MM.1S (cell line): ENCODE results near the gene RAB3B.
A peak's percentile ranks its signal among the peaks of the same experiment; 100 is the strongest.
"Not testable (repeated sequence)": the region's sequence is repeated elsewhere in the genome, so short reads cannot be mapped to it uniquely, and the experiment has no call there.

Experiments
- DNase-seq: peaks from one replicate; pipeline ENCODE4 v3.0.0-alpha.2; 2015
- H2AFZ ChIP-seq: fragments of 300-600 bp; sonication (generic); 2 replicates; pipeline ENCODE4 v1.6.0; 2016; ENCODE audit warnings: antibody characterized with exemption, low read length
- H3F3A ChIP-seq: fragments of 300-600 bp; sonication (generic); 2 replicates; pipeline ENCODE4 v1.6.1; 2016; ENCODE audit warnings: mild to moderate bottlenecking, antibody characterized with exemption, low read length, moderate library complexity, mixed read lengths; ENCODE audit not compliant: insufficient read depth
- H3K27ac ChIP-seq: fragments of 300-600 bp; sonication (generic); 2 replicates; pipeline ENCODE4 v1.5.1; 2016; ENCODE audit warnings: mild to moderate bottlenecking, low read length
- H3K27me3 ChIP-seq: fragments of 300-600 bp; sonication (generic); replicated peaks from 2 replicates; pipeline ENCODE4 v1.6.0; 2016; ENCODE audit warnings: low read length; ENCODE audit not compliant: insufficient read depth
- H3K36me3 ChIP-seq: fragments of 300-600 bp; sonication (generic); replicated peaks from 2 replicates; pipeline ENCODE4 v1.6.1; 2016; ENCODE audit warnings: mild to moderate bottlenecking, low read length, mixed read lengths; ENCODE audit not compliant: insufficient read depth
- H3K4me1 ChIP-seq: fragments of 300-600 bp; sonication (generic); 2 replicates; pipeline ENCODE4 v1.6.1; 2016; ENCODE audit warnings: low read length, mixed read lengths
- H3K4me2 ChIP-seq: fragments of 300-600 bp; sonication (generic); 2 replicates; pipeline ENCODE4 v1.6.0; 2016; ENCODE audit warnings: low read depth, low read length
- H3K4me3 ChIP-seq: fragments of 300-600 bp; sonication (generic); 2 replicates; pipeline ENCODE4 v1.5.1; 2016; ENCODE audit warnings: low read length, mixed read lengths
- H3K79me2 ChIP-seq: fragments of 300-600 bp; sonication (generic); 2 replicates; pipeline ENCODE4 v1.6.1; 2016; ENCODE audit warnings: mixed run types, low read length, mixed read lengths
- H3K9ac ChIP-seq: fragments of 300-600 bp; sonication (generic); 2 replicates; pipeline ENCODE4 v1.6.1; 2016; ENCODE audit warnings: low read length, mixed read lengths
- H3K9me2 ChIP-seq: fragments of 300-600 bp; sonication (generic); replicated peaks from 2 replicates; pipeline ENCODE4 v1.6.1; 2016; ENCODE audit warnings: mild to moderate bottlenecking, low read length, mixed read lengths; ENCODE audit not compliant: insufficient read depth
- H3K9me3 ChIP-seq: fragments of 300-600 bp; sonication (generic); replicated peaks from 2 replicates; pipeline ENCODE4 v1.6.1; 2016; ENCODE audit warnings: mild to moderate bottlenecking, low read length, mixed read lengths; ENCODE audit not compliant: insufficient read depth
- H4K20me1 ChIP-seq: fragments of 300-600 bp; sonication (generic); 2 replicates; pipeline ENCODE4 v1.6.1; 2016; ENCODE audit warnings: mild to moderate bottlenecking, low read length, moderate library complexity, mixed read lengths; ENCODE audit not compliant: insufficient read depth
- CTCF ChIP-seq: fragments of 300-600 bp; sonication (generic); IDR thresholded peaks from 2 replicates; pipeline ENCODE4 v1.5.1; 2016; ENCODE audit warnings: antibody characterized with exemption, low read length, mixed read lengths
- EZH2 ChIP-seq: fragments of 300-600 bp; sonication (generic); optimal IDR thresholded peaks from 2 replicates; pipeline ENCODE3; 2017; ENCODE audit warnings: low read depth, mild to moderate bottlenecking, antibody characterized with exemption, low read length, mixed read lengths
- EZH2phosphoT487 ChIP-seq: fragments of 300-600 bp; sonication (generic); IDR thresholded peaks from 2 replicates; pipeline ENCODE4 v1.6.1; 2018; ENCODE audit warnings: antibody characterized with exemption, low read length

Gene RAB3B

GRCh38 chr1:51875836-51876235 is 114.7 kb downstream of the RAB3B start:
- H3K79me2 ChIP-seq: peaks cover 67% of the 10 kb centered on the region
- no peak for DNase-seq
- no peak overlapping the region for H3K4me3 ChIP-seq
- H3K36me3 ChIP-seq: no peaks in the 10 kb centered on the region; the same call in 1 of the 2 replicates
- no peak overlapping the region for H3K27ac ChIP-seq
- no peak overlapping the region for H3K9ac ChIP-seq
- H3K9me3 ChIP-seq: no peaks in the 10 kb centered on the region
- H3K27me3 ChIP-seq: no peaks in the 10 kb centered on the region
- H4K20me1 ChIP-seq: no peaks in the 10 kb centered on the region
- TF ChIP-seq EZH2phosphoT487 (no peak), EZH2 (no peak), CTCF (no peak)
- no peaks in the 10 kb centered on the region for H3K9me2 ChIP-seq
- peak overlapping the region; percentile 76; the same call in 1 of the 2 replicates for H3K4me2 ChIP-seq
- H2AFZ ChIP-seq: no peak overlapping the region
- peaks cover 41% of the 10 kb centered on the region for H3F3A ChIP-seq
- H3K4me1 ChIP-seq: peaks cover 35% of the 10 kb centered on the region

- Histone ChIP-seq H3K27me3 (no peaks in the 10 kb centered on the region), H3F3A (peaks cover 41% of the 10 kb centered on the region), H3K27ac (no peak overlapping the region), H3K4me1 (peaks cover 37% of the 10 kb centered on the region), H3K4me2 (peak overlapping the region; percentile 76; the same call in 1 of the 2 replicates), H2AFZ (no peak overlapping the region), H3K9ac (no peak overlapping the region), H3K9me2 (no peaks in the 10 kb centered on the region), H3K4me3 (no peak overlapping the region), H4K20me1 (no peaks in the 10 kb centered on the region), H3K9me3 (no peaks in the 10 kb centered on the region), H3K79me2 (peaks cover 72% of the 10 kb centered on the region), H3K36me3 (no peaks in the 10 kb centered on the region; the same call in 1 of the 2 replicates)
- TF ChIP-seq EZH2: no peak
- TF ChIP-seq CTCF: no peak
- no peak for TF ChIP-seq EZH2phosphoT487
- DNase-seq: no peak
Measured at GRCh38 chr1:51875291-51875772, 115.2 kb downstream of the RAB3B start.

GRCh38 chr1:51873270-51873669 is 117.2 kb downstream of the RAB3B start:
- Histone ChIP-seq H3K4me1 (peaks cover 37% of the 10 kb centered on the region), H3K79me2 (peaks cover 90% of the 10 kb centered on the region), H3F3A (peaks cover 39% of the 10 kb centered on the region), H3K27ac (peak overlapping the region; percentile 82; the same call in 1 of the 2 replicates), H3K9ac (peak overlapping the region; percentile 52; the same call in 1 of the 2 replicates), H3K4me2 (peak overlapping the region; percentile 83)
- not testable (repeated sequence) for H3K9me2 ChIP-seq, H3K36me3 ChIP-seq, H3K9me3 ChIP-seq, DNase-seq, H3K4me3 ChIP-seq, H2AFZ ChIP-seq, H3K27me3 ChIP-seq, H4K20me1 ChIP-seq

- Histone ChIP-seq H3K9me2 (no peaks in the 10 kb centered on the region), H4K20me1 (no peaks in the 10 kb centered on the region), H3K9ac (peak overlapping the region; percentile 52), H3K27me3 (no peaks in the 10 kb centered on the region), H3K79me2 (peaks cover 90% of the 10 kb centered on the region), H3K27ac (peak overlapping the region; percentile 82), H3F3A (peaks cover 37% of the 10 kb centered on the region), H3K4me3 (peak overlapping the region; percentile 39), H3K9me3 (no peaks in the 10 kb centered on the region), H3K4me2 (peak overlapping the region; percentile 83), H3K4me1 (peaks cover 38% of the 10 kb centered on the region), H3K36me3 (no peaks in the 10 kb centered on the region; the same call in 1 of the 2 replicates), H2AFZ (no peak overlapping the region)
- no peak for TF ChIP-seq EZH2phosphoT487
- no peak for TF ChIP-seq CTCF
- TF ChIP-seq EZH2: no peak
- DNase-seq: peak; percentile 59
Measured at GRCh38 chr1:51871351-51871975, 119.0 kb downstream of the RAB3B start.
